ENCODE results near the gene TSACC.
A peak's percentile ranks its signal among the peaks of the same experiment; 100 is the strongest.
"Not testable (repeated sequence)": the region's sequence is repeated elsewhere in the genome, so short reads cannot be mapped to it uniquely, and the experiment has no call there.

TSACC gene

GRCh38 chr1:156338180-156338976, at the start of gene TSACC, which contains the start of gene CCT3:
TSS of gene TSACC (plus strand) at chr1:156338526. CDS start at chr1:156339758, 1,232 bp downstream.
TSS of gene CCT3 (minus strand) at chr1:156338292. CDS start at chr1:156338184, 108 bp downstream.
- DNase-seq (ENCODE audit: low read depth) = peak; percentile 98

- no peak for DNase-seq (ENCODE audit: low read depth)
Measured at GRCh38 chr1:156289857-156290256, 48.5 kb upstream of the TSACC start.

GRCh38 chr1:156291226-156292061, 46.9 kb upstream of the TSACC start:
- no peak for DNase-seq (ENCODE audit: low read depth)

- no peak for DNase-seq (ENCODE audit: low read depth)
Measured at GRCh38 chr1:156293098-156293434, 45.3 kb upstream of the TSACC start.

GRCh38 chr1:156293895-156294294, 44.4 kb upstream of the TSACC start:
- DNase-seq (ENCODE audit: low read depth) = no peak

- peak; percentile 36 for DNase-seq (ENCODE audit: low read depth)
Measured at GRCh38 chr1:156295391-156295947, 42.9 kb upstream of the TSACC start, which contains the start of gene GLMP. TSS of gene GLMP (minus strand) at chr1:156295679. CDS start at chr1:156295645, 34 bp downstream.

- no peak for DNase-seq (ENCODE audit: low read depth)
Measured at GRCh38 chr1:156298852-156299357, 39.4 kb upstream of the TSACC start, which contains the start of gene VHLL. TSS of gene VHLL (minus strand) at chr1:156299307. CDS start at chr1:156299189, 118 bp downstream.

- no peak for DNase-seq (ENCODE audit: low read depth)
Measured at GRCh38 chr1:156303241-156303640, 35.1 kb upstream of the TSACC start.

GRCh38 chr1:156305215-156305614, 33.1 kb upstream of the TSACC start:
- DNase-seq (ENCODE audit: low read depth) = no peak

- no peak for DNase-seq (ENCODE audit: low read depth)
Measured at GRCh38 chr1:156308078-156308477, 30.2 kb upstream of the TSACC start.

GRCh38 chr1:156310962-156311361, 27.4 kb upstream of the TSACC start:
- DNase-seq (ENCODE audit: low read depth) = no peak

GRCh38 chr1:156316909-156317308, 21.4 kb upstream of the TSACC start:
- no peak for DNase-seq (ENCODE audit: low read depth)

- no peak for DNase-seq (ENCODE audit: low read depth)
Measured at GRCh38 chr1:156319664-156320063, 18.7 kb upstream of the TSACC start.

- DNase-seq (ENCODE audit: low read depth) = no peak
Measured at GRCh38 chr1:156320560-156320959, 17.8 kb upstream of the TSACC start.

- DNase-seq (ENCODE audit: low read depth) = not testable (repeated sequence)
Measured at GRCh38 chr1:156323179-156323578, 15.1 kb upstream of the TSACC start.

- no peak for DNase-seq (ENCODE audit: low read depth)
Measured at GRCh38 chr1:156336242-156336641, 2.1 kb upstream of the TSACC start.

GRCh38 chr1:156337052-156337887, 1.1 kb upstream of the TSACC start:
- no peak for DNase-seq (ENCODE audit: low read depth)

- peak; percentile 1 for DNase-seq (ENCODE audit: low read depth)
Measured at GRCh38 chr1:156337888-156338179, 492 bp upstream of the TSACC start.

GRCh38 chr1:156342166-156342955, 4.0 kb downstream of the TSACC start:
- DNase-seq (ENCODE audit: low read depth) = no peak

- no peak for DNase-seq (ENCODE audit: low read depth)
Measured at GRCh38 chr1:156344409-156344808, 6.1 kb downstream of the TSACC start.

GRCh38 chr1:156346035-156346434, 7.7 kb downstream of the TSACC start:
- not testable (repeated sequence) for DNase-seq (ENCODE audit: low read depth)

All from stimulated activated CD8-positive, alpha-beta memory T cell treated with anti-CD3 and anti-CD28 coated beads, Interleukin-15, amount 100 ng/mL, for 1 hour (primary cell).